NCI-H1417 (cell line): Measurements from ENCODE around the gene MTTP.

Experiments
- DNase-seq, 3 experiments: peaks; one replicate each; lab custom pipeline; 2025; lab: John Stamatoyannopoulos, UW

Gene MTTP

GRCh38 chr4:99670409-99671073 lies 95.9 kb downstream of the MTTP start:
- DNase-seq = no peak
